ENCODE measurements around the gene TMEM259. TPM values are rescaled to one million over a fixed set of nuclear protein-coding genes. Genes with fewer than 3 reads are reported as not detected.
A peak's percentile ranks its signal among the peaks of the same experiment; 100 is the strongest.

The TMEM259 gene
- total and polyA plus RNA-seq, 9 of the 15 experiments (the other 6 are each of a cell fraction or from before 2014, with no cell fraction given) = 0.52 to 231 (median 63.6) TPM

GRCh38 chr19:961866-962620 lies 58.9 kb downstream of the TMEM259 start (continued):
- TF ChIP-seq ILK (tag; IDR thresholded peaks at IDR 0.05; ENCODE audit: borderline replicate concordance, low read depth) (no peak), DPF2 (IDR thresholded peaks at IDR 0.05) (peak; percentile 87), RBFOX2 (IDR thresholded peaks at IDR 0.05; ENCODE audit: low read depth, low read length) (no peak), GATAD2B (IDR thresholded peaks at IDR 0.05; ENCODE audit: borderline replicate concordance) (no peak; the same call in 1 of the 2 replicates), SMARCA5 (IDR thresholded peaks at IDR 0.05) (no peak), E2F4 (CRISPR knock-in tag; IDR thresholded peaks at IDR 0.05; ENCODE audit: low read depth) (no peak), ZNF551 (CRISPR knock-in tag; IDR thresholded peaks at IDR 0.05) (no peak), L3MBTL2 (IDR thresholded peaks at IDR 0.05) (no peak), ZNF445 (CRISPR knock-in tag; IDR thresholded peaks at IDR 0.05; ENCODE audit: low read depth) (no peak), HDAC6 (IDR thresholded peaks at IDR 0.05; ENCODE audit: low read depth, low read length) (no peak), NFATC3 (IDR thresholded peaks at IDR 0.05) (no peak), PHB (CRISPR knock-in tag; IDR thresholded peaks at IDR 0.05) (no peak), SMAD1 (IDR thresholded peaks at IDR 0.05; ENCODE audit: low read depth, low read length, partially characterized antibody) (no peak), MAFF (IDR thresholded peaks at IDR 0.05; ENCODE audit: low read length) (no peak), ZBTB17 (CRISPR knock-in tag; IDR thresholded peaks at IDR 0.05) (no peak)
- TF ChIP-seq, protein P1, sequence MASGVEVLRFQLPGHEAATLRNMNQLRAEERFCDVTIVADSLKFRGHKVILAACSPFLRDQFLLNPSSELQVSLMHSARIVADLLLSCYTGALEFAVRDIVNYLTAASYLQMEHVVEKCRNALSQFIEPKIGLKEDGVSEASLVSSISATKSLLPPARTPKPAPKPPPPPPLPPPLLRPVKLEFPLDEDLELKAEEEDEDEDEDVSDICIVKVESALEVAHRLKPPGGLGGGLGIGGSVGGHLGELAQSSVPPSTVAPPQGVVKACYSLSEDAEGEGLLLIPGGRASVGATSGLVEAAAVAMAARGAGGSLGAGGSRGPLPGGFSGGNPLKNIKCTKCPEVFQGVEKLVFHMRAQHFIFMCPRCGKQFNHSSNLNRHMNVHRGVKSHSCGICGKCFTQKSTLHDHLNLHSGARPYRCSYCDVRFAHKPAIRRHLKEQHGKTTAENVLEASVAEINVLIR (CRISPR knock-in tag; IDR thresholded peaks at IDR 0.05) = no peak
- TF ChIP-seq, protein P2, sequence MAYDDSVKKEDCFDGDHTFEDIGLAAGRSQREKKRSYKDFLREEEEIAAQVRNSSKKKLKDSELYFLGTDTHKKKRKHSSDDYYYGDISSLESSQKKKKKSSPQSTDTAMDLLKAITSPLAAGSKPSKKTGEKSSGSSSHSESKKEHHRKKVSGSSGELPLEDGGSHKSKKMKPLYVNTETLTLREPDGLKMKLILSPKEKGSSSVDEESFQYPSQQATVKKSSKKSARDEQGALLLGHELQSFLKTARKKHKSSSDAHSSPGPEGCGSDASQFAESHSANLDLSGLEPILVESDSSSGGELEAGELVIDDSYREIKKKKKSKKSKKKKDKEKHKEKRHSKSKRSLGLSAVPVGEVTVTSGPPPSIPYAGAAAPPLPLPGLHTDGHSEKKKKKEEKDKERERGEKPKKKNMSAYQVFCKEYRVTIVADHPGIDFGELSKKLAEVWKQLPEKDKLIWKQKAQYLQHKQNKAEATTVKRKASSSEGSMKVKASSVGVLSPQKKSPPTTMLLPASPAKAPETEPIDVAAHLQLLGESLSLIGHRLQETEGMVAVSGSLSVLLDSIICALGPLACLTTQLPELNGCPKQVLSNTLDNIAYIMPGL (CRISPR knock-in tag; IDR thresholded peaks at IDR 0.05) = no peak
